ENCODE results near the gene SYT2. TPM values are rescaled to one million over a fixed set of nuclear protein-coding genes. Genes with fewer than 3 reads are reported as not detected.

SYT2 gene
- not detected in 2 replicates for total RNA-seq

GRCh38 chr1:202710070-202711045 is at the start of gene SYT2:
Gene SYT2, minus strand, starts transcription at chr1:202710454. Its CDS starts 104,682 bp downstream, at chr1:202605772.

Other genes with a start within 250 kb of the SYT2 start
- gene KDM5B, start 98.0 kb upstream of the SYT2 start, total RNA-seq, result 77.0 and 103 TPM in 2 replicates
- gene PCAT6, start 100.5 kb upstream of the SYT2 start, total RNA-seq, result not detected in 2 replicates
- gene RABIF, start 178.7 kb upstream of the SYT2 start, total RNA-seq, result 10.1 and 10.5 TPM in 2 replicates
- 26.8 and 30.3 TPM in 2 replicates for gene KLHL12, start 216.8 kb upstream of the SYT2 start, total RNA-seq
- gene ADIPOR1, start 247.9 kb upstream of the SYT2 start, total RNA-seq, result 84.2 and 110 TPM in 2 replicates

Data from thoracic aorta endothelial cell (primary cell).